Pons (tissue), 1 donor: Measurements from ENCODE around the gene PTPN13.

Experiments used
- DNase-seq: peaks from one replicate; pipeline ENCODE4 v3.0.0-alpha.2; 2016; ENCODE audit warnings: low spot score

The PTPN13 gene

DNA sequence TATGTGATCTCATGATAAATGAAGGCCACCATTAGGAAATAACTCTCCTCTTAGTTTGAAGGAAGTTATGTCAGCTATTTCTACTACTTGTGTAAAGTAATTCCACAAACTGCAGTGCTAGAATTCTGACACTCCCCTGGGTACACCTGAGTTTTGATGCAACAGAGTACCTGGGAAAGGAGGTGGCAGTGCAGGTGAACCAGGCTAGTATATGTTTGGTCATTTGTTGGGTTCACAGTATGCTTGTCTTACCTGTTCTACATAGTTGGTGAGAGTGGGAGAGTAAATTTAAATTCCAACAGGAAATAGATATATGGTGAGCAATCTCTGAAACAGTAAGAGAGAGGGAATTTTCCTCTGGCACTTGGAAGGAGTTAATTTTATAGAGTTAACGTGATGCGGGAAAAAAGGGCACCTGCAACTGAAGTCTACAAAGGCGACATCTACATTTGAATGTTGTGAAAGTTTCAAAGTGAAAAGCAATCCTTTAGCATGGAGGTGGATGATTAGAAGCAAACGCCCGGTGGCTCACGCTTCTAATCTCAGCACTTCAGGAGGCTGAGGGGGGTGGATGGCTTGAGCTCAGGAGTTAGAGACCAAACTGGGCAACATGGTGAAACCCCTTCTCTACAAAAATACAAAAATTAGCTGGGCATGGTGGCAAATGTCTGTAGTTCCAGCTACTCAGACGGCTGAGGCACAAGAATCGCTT is 263.4 kb downstream of the PTPN13 start:
- no peak for DNase-seq
